ENCODE results near the gene ANKMY2.
"Not testable (repeated sequence)": the region's sequence is repeated elsewhere in the genome, so short reads cannot be mapped to it uniquely, and the experiment has no call there.

Gene ANKMY2

GRCh38 chr7:16667355-16667754, 21.8 kb upstream of the ANKMY2 start:
- no peak overlapping the region for H3K27ac ChIP-seq (ENCODE audit: low read depth, low read length)
- no peaks in the 10 kb centered on the region for H3K9me2 ChIP-seq (replicated peaks; ENCODE audit: insufficient read depth, low read length)
- H3K9ac ChIP-seq (ENCODE audit: low read length), result no peak overlapping the region
- no peaks in the 10 kb centered on the region for H3F3A ChIP-seq (ENCODE audit: insufficient read depth)
- H3K36me3 ChIP-seq (ENCODE audit: low read length), result peaks cover 28% of the 10 kb centered on the region; the same call in 1 of the 2 replicates
- no peak overlapping the region for H2AFZ ChIP-seq (ENCODE audit: low read depth, low read length, severe bottlenecking)
- TF ChIP-seq EZH2phosphoT487 (conservative IDR thresholded peaks at IDR 0.05; ENCODE audit: low read length) (no peak), CTCF (IDR thresholded peaks at IDR 0.05; ENCODE audit: insufficient read depth, low read length, poor library complexity, severe bottlenecking) (no peak)
- no peaks in the 10 kb centered on the region for H3K9me3 ChIP-seq (ENCODE audit: insufficient read depth, low read length)
- H3K79me2 ChIP-seq (ENCODE audit: insufficient read depth, low read length), result peaks cover 80% of the 10 kb centered on the region
- peaks cover 35% of the 10 kb centered on the region for H4K20me1 ChIP-seq (ENCODE audit: low read depth, low read length)
- no peaks in the 10 kb centered on the region for H3K27me3 ChIP-seq (ENCODE audit: low read length)
- H3K4me2 ChIP-seq (ENCODE audit: low read depth, low read length, poor library complexity, severe bottlenecking), result no peak overlapping the region
- no peak overlapping the region for H3K4me3 ChIP-seq (ENCODE audit: insufficient read depth, low read length, poor library complexity, severe bottlenecking)

DNA sequence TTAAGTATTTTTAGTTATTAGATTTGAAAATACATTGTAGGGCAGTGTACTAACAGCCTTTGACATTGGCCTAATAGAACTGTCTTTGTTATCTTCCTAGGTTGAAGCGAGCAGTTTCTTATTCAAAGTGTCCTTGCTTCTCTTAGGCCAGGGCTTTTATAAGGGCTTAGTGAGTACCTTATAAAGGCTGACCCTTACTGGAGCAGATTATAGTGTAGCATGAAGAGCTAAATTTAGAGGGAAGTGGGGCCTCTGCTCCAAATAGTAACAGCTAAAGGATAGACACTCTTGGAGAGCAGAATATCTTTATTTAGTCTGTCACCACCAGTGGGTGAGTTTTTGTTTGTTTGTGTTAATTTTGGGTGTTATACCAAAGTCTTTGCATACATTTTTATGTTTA, 16.4 kb upstream of the ANKMY2 start:
- no peaks in the 10 kb centered on the region for H3K27me3 ChIP-seq (ENCODE audit: low read length)
- H3K27ac ChIP-seq (ENCODE audit: low read depth, low read length), result no peak overlapping the region
- peaks cover 13% of the 10 kb centered on the region; the same call in 1 of the 2 replicates for H3K36me3 ChIP-seq (ENCODE audit: low read length)
- no peak overlapping the region for H2AFZ ChIP-seq (ENCODE audit: low read depth, low read length, severe bottlenecking)
- no peak overlapping the region for H3K4me2 ChIP-seq (ENCODE audit: low read depth, low read length, poor library complexity, severe bottlenecking)
- H3K9me3 ChIP-seq (ENCODE audit: insufficient read depth, low read length), result no peaks in the 10 kb centered on the region
- H3K9ac ChIP-seq (ENCODE audit: low read length), result no peak overlapping the region
- H4K20me1 ChIP-seq (ENCODE audit: low read depth, low read length), result peaks cover 43% of the 10 kb centered on the region
- no peaks in the 10 kb centered on the region for H3F3A ChIP-seq (ENCODE audit: insufficient read depth)
- TF ChIP-seq CTCF (IDR thresholded peaks at IDR 0.05; ENCODE audit: insufficient read depth, low read length, poor library complexity, severe bottlenecking) (no peak), EZH2phosphoT487 (conservative IDR thresholded peaks at IDR 0.05; ENCODE audit: low read length) (no peak)
- H3K4me3 ChIP-seq (ENCODE audit: insufficient read depth, low read length, poor library complexity, severe bottlenecking), result no peak overlapping the region
- peaks cover 86% of the 10 kb centered on the region for H3K79me2 ChIP-seq (ENCODE audit: insufficient read depth, low read length)
- no peaks in the 10 kb centered on the region for H3K9me2 ChIP-seq (replicated peaks; ENCODE audit: insufficient read depth, low read length)

- Histone ChIP-seq H3K27me3 (ENCODE audit: low read length) (no peaks in the 10 kb centered on the region), H3K27ac (ENCODE audit: low read depth, low read length) (no peak overlapping the region), H3K79me2 (ENCODE audit: insufficient read depth, low read length) (peaks cover 97% of the 10 kb centered on the region), H3K9ac (ENCODE audit: low read length) (no peak overlapping the region), H3K4me3 (ENCODE audit: insufficient read depth, low read length, poor library complexity, severe bottlenecking) (no peak overlapping the region), H3F3A (ENCODE audit: insufficient read depth) (no peaks in the 10 kb centered on the region), H3K9me3 (ENCODE audit: insufficient read depth, low read length) (no peaks in the 10 kb centered on the region), H2AFZ (ENCODE audit: low read depth, low read length, severe bottlenecking) (no peak overlapping the region), H3K36me3 (ENCODE audit: low read length) (peaks cover 17% of the 10 kb centered on the region; the same call in 1 of the 2 replicates), H3K9me2 (replicated peaks; ENCODE audit: insufficient read depth, low read length) (no peaks in the 10 kb centered on the region), H3K4me2 (ENCODE audit: low read depth, low read length, poor library complexity, severe bottlenecking) (no peak overlapping the region), H4K20me1 (ENCODE audit: low read depth, low read length) (peaks cover 46% of the 10 kb centered on the region)
- no peak for TF ChIP-seq EZH2phosphoT487 (conservative IDR thresholded peaks at IDR 0.05; ENCODE audit: low read length)
- no peak for TF ChIP-seq CTCF (IDR thresholded peaks at IDR 0.05; ENCODE audit: insufficient read depth, low read length, poor library complexity, severe bottlenecking)
These were observed 15.3 kb upstream of the ANKMY2 start for GRCh38 chr7:16660702-16661464.

DNA sequence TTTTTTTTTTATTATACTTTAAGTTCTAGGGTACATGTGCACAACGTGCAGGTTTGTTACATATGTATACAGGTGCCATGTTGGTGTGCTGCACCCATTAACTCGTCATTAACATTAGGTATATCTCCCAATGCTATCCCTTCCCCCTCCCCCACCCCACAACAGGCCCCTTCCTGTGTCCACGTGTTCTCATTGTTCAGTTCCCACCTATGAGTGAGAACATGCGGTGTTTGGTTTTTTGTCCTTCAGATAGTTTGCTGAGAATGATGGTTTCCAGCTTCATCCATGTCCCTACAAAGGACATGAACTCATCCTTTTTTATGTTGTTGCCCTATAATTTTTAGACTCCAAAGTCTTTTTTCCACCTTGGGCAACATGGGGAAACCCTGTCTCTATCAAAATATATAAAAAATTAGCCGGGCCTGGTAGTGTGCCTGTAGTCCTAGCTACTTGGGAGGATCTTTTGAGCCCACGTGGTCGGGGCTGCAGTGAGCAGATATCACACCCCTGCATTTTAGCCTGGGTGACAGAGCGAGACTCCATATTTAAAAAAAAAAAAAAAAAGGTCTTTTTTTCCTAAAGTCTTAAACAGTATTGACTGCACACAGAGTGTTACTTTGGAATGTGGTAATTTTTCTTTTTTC, 14.4 kb upstream of the ANKMY2 start:
- Histone ChIP-seq H4K20me1 (ENCODE audit: low read depth, low read length) (peaks cover 54% of the 10 kb centered on the region), H3K36me3 (ENCODE audit: low read length) (peaks cover 13% of the 10 kb centered on the region; the same call in 1 of the 2 replicates), H3K79me2 (ENCODE audit: insufficient read depth, low read length) (peaks cover 98% of the 10 kb centered on the region)
- not testable (repeated sequence) for H3K9ac ChIP-seq (ENCODE audit: low read length); H2AFZ ChIP-seq (ENCODE audit: low read depth, low read length, severe bottlenecking); H3F3A ChIP-seq (ENCODE audit: insufficient read depth); H3K9me2 ChIP-seq (replicated peaks; ENCODE audit: insufficient read depth, low read length); H3K27me3 ChIP-seq (ENCODE audit: low read length); H3K27ac ChIP-seq (ENCODE audit: low read depth, low read length); H3K9me3 ChIP-seq (ENCODE audit: insufficient read depth, low read length); H3K4me2 ChIP-seq (ENCODE audit: low read depth, low read length, poor library complexity, severe bottlenecking); H3K4me3 ChIP-seq (ENCODE audit: insufficient read depth, low read length, poor library complexity, severe bottlenecking)
